H9 (cell line): ENCODE data around the gene ZDHHC24. TPM values are rescaled to one million over a fixed set of nuclear protein-coding genes. Genes with fewer than 3 reads are reported as not detected.

Source experiments
- DNase-seq: peaks from one replicate; pipeline ENCODE4 v3.0.0-alpha.2; 2017
- H2AFZ ChIP-seq: one replicate; pipeline ENCODE4 v1.6.1; 2013; ENCODE audit warnings: mild to moderate bottlenecking, low read length, control low read depth, moderate library complexity
- H2AK5ac ChIP-seq: 2 replicates; pipeline ENCODE4 v1.6.1; 2013; ENCODE audit warnings: low read length, control low read depth, mixed read lengths; ENCODE audit not compliant: insufficient read length
- H2BK120ac ChIP-seq: one replicate; pipeline ENCODE4 v1.6.1; 2013; ENCODE audit warnings: low read depth, mild to moderate bottlenecking, low read length, control low read depth, inconsistent platforms; ENCODE audit not compliant: poor library complexity, severe bottlenecking
- H2BK12ac ChIP-seq: 2 replicates; pipeline ENCODE4 v1.6.1; 2013; ENCODE audit warnings: low read length, control low read depth, mixed read lengths, low read depth; ENCODE audit not compliant: insufficient read length
- H2BK15ac ChIP-seq: 2 replicates; pipeline ENCODE4 v1.6.1; 2013; ENCODE audit warnings: low read depth, low read length, control low read depth
- H2BK20ac ChIP-seq: one replicate; pipeline ENCODE4 v1.6.1; 2013; ENCODE audit warnings: low read depth, mild to moderate bottlenecking, low read length, control low read depth, inconsistent platforms; ENCODE audit not compliant: poor library complexity, severe bottlenecking
- H2BK5ac ChIP-seq: 2 replicates; pipeline ENCODE4 v1.6.1; 2013; ENCODE audit warnings: low read length, control low read depth, mixed read lengths; ENCODE audit not compliant: insufficient read length
- H3K14ac ChIP-seq: 2 replicates; pipeline ENCODE4 v1.6.1; 2013; ENCODE audit warnings: low read length, control low read depth; ENCODE audit not compliant: insufficient read depth
- H3K18ac ChIP-seq: 2 replicates; pipeline ENCODE4 v1.6.1; 2013; ENCODE audit warnings: low read depth, mild to moderate bottlenecking, mixed read lengths, low read length, control low read depth; ENCODE audit not compliant: insufficient read length
- H3K23ac ChIP-seq: 2 replicates; pipeline ENCODE4 v1.6.1; 2013; ENCODE audit warnings: low read length, control low read depth, mixed read lengths, low read depth; ENCODE audit not compliant: insufficient read length
- H3K23me2 ChIP-seq: 2 replicates; pipeline ENCODE4 v1.6.1; 2013; ENCODE audit warnings: low read depth, mild to moderate bottlenecking, mixed read lengths, low read length, control low read depth; ENCODE audit not compliant: insufficient read length, poor library complexity, severe bottlenecking
- H3K27ac ChIP-seq: 2 replicates; pipeline ENCODE4 v1.5.1; 2013; ENCODE audit warnings: low read length, control low read depth, mixed read lengths, low read depth; ENCODE audit not compliant: insufficient read length
- H3K27me3 ChIP-seq: 2 replicates; pipeline ENCODE4 v1.6.1; 2013; ENCODE audit warnings: low read length, control low read depth, inconsistent platforms; ENCODE audit not compliant: insufficient read depth
- H3K4ac ChIP-seq: 2 replicates; pipeline ENCODE4 v1.6.1; 2013; ENCODE audit warnings: low read depth, mild to moderate bottlenecking, control low read depth, inconsistent platforms, low read length, moderate library complexity
- H3K4me1 ChIP-seq: 2 replicates; pipeline ENCODE4 v1.6.1; 2013; ENCODE audit warnings: low read length, control low read depth, inconsistent platforms; ENCODE audit not compliant: insufficient read depth
- H3K4me2 ChIP-seq: 2 replicates; pipeline ENCODE4 v1.6.1; 2013; ENCODE audit warnings: low read length, control low read depth, mixed read lengths; ENCODE audit not compliant: insufficient read length, insufficient read depth
- H3K56ac ChIP-seq: 2 replicates; pipeline ENCODE4 v1.6.1; 2013; ENCODE audit warnings: low read depth, mild to moderate bottlenecking, mixed read lengths, low read length, control low read depth; ENCODE audit not compliant: insufficient read length
- H3K79me1 ChIP-seq: 2 replicates; pipeline ENCODE4 v1.6.1; 2013; ENCODE audit warnings: low read depth, mild to moderate bottlenecking, moderate library complexity, low read length, control low read depth, inconsistent platforms; ENCODE audit not compliant: insufficient read depth, poor library complexity, severe bottlenecking
- H3K79me2 ChIP-seq: 2 replicates; pipeline ENCODE4 v1.6.1; 2013; ENCODE audit warnings: low read length, control low read depth, inconsistent platforms; ENCODE audit not compliant: insufficient read depth
- H3K9ac ChIP-seq: 2 replicates; pipeline ENCODE4 v1.6.1; 2013; ENCODE audit warnings: low read length, control low read depth, mixed read lengths; ENCODE audit not compliant: insufficient read length; ENCODE audit errors: extremely low read depth
- H3K9me3 ChIP-seq: one replicate; pipeline ENCODE4 v1.6.1; 2013; ENCODE audit warnings: low read depth, low read length, inconsistent platforms; ENCODE audit not compliant: control insufficient read depth
- H3T11ph ChIP-seq: one replicate; pipeline ENCODE4 v1.6.1; 2013; ENCODE audit warnings: mild to moderate bottlenecking, low read length, control low read depth, inconsistent platforms
- H4K20me1 ChIP-seq: one replicate; pipeline ENCODE4 v1.6.1; 2013; ENCODE audit not compliant: control insufficient read depth, insufficient read length, insufficient read depth
- H4K5ac ChIP-seq: 2 replicates; pipeline ENCODE4 v1.6.1; 2013; ENCODE audit warnings: low read depth, mild to moderate bottlenecking, mixed read lengths, low read length, control low read depth; ENCODE audit not compliant: insufficient read length
- H4K8ac ChIP-seq: replicated peaks from 2 replicates; pipeline ENCODE4 v1.6.1; 2013; ENCODE audit warnings: low read length, control low read depth, mixed read lengths, low read depth; ENCODE audit not compliant: insufficient read length
- H4K91ac ChIP-seq: 2 replicates; pipeline ENCODE4 v1.6.1; 2013; ENCODE audit warnings: low read depth, mild to moderate bottlenecking, moderate library complexity, mixed read lengths, low read length, control low read depth; ENCODE audit not compliant: insufficient read length
- H3K27ac Mint-ChIP-seq, 3 experiments: 2 replicates in 2 of 3; 3 replicates in 1 of 3; pipeline ENCODE4 v1.8.0; 2020 to 2021; ENCODE audit warnings: mixed read lengths in 3 of 3, mild to moderate bottlenecking in 1 of 3, moderate library complexity in 1 of 3
- H3K27me3 Mint-ChIP-seq: 2 replicates; pipeline ENCODE4 v1.8.0; 2021; ENCODE audit warnings: low read depth, mild to moderate bottlenecking, moderate library complexity, mixed read lengths
- H3K36me3 Mint-ChIP-seq, 3 experiments: 2 replicates in 2 of 3; 3 replicates in 1 of 3; pipeline ENCODE4 v1.8.0; 2020 to 2021; ENCODE audit warnings: low read depth in 3 of 3, mixed read lengths in 3 of 3; ENCODE audit not compliant: insufficient read depth in 1 of 3
- H3K4me1 Mint-ChIP-seq, 2 experiments: 2 replicates each; pipeline ENCODE4 v1.8.0; 2020; ENCODE audit warnings: mixed read lengths in 2 of 2
- H3K4me3 Mint-ChIP-seq, 2 experiments: 2 replicates in 1 of 2; 3 replicates in 1 of 2; pipeline ENCODE4 v1.8.0; 2020 to 2021; ENCODE audit warnings: mild to moderate bottlenecking in 2 of 2, mixed read lengths in 2 of 2, moderate library complexity in 1 of 2
- H3K9me3 Mint-ChIP-seq, 2 experiments: 2 replicates in 1 of 2; 3 replicates in 1 of 2; pipeline ENCODE4 v1.8.0; 2020; ENCODE audit warnings: mild to moderate bottlenecking in 2 of 2, mixed read lengths in 2 of 2, moderate library complexity in 1 of 2
- CTCF ChIP-seq: fragments of 200-600 bp; sonication (generic); conservative IDR thresholded peaks from 3 replicates; pipeline ENCODE4 v1.8.0; 2021; ENCODE audit warnings: antibody characterized with exemption, mild to moderate bottlenecking
- WGBS: extraction: QIAGEN DNeasy Blood & Tissue Kit; methylation state at CpG from one replicate; pipeline ENCODE4 v1.1.7; 2013; ENCODE audit warnings: missing lambda C conversion rate, low lambda C conversion rate, mixed read lengths; ENCODE audit not compliant: insufficient read length; ENCODE audit errors: extremely low coverage; 5-methylcytosine and 5-hydroxymethylcytosine counted together
- total RNA-seq: library from RNA; stranded (reverse); gene quantifications from 2 replicates; pipeline ENCODE4 v1.2.1, GENCODE V29; 2021

The ZDHHC24 gene
- total RNA-seq, 1 experiment from 2014 or later, result 8.9 TPM

- Histone ChIP-seq H3K79me2 (no peaks in the 10 kb centered on the region), H4K8ac (no peak overlapping the region), H2BK20ac (no peak overlapping the region), H3K9ac (no peak overlapping the region), H4K5ac (no peak overlapping the region), H4K20me1 (no peaks in the 10 kb centered on the region), H4K91ac (no peak overlapping the region), H3K27me3 (no peaks in the 10 kb centered on the region), H3K4me1 (no peaks in the 10 kb centered on the region), H3K9me3 (no peaks in the 10 kb centered on the region), H2AFZ (no peak overlapping the region), H2BK15ac (no peak overlapping the region), H3K79me1 (no peaks in the 10 kb centered on the region), H3K18ac (no peak overlapping the region), H2BK12ac (no peak overlapping the region), H3K14ac (no peak overlapping the region), H2BK120ac (no peak overlapping the region), H3K23ac (no peak overlapping the region), H3K27ac (no peak overlapping the region), H2AK5ac (no peak overlapping the region), H2BK5ac (no peak overlapping the region), H3K4me2 (peak overlapping the region; percentile 57), H3K56ac (no peak overlapping the region), H3K4ac (no peak overlapping the region), H3T11ph (no peak overlapping the region), H3K23me2 (no peaks in the 10 kb centered on the region)
- WGBS, result no CpG with 5 or more reads among the region's 18 CpGs
- H3K4me3 Mint-ChIP-seq, result peak overlapping the region; percentile 82 to 85
- H3K27me3 Mint-ChIP-seq, result no peaks in the 10 kb centered on the region; the same call in 1 of the 2 replicates
- peaks cover 0 to 30% (median 22%) of the 10 kb centered on the region in 3 experiments for H3K36me3 Mint-ChIP-seq
- TF ChIP-seq CTCF, result no peak
- H3K4me1 Mint-ChIP-seq, result peaks cover 37 to 38% of the 10 kb centered on the region in 2 experiments
- H3K9me3 Mint-ChIP-seq, result no peaks in the 10 kb centered on the region; a peak in 1 of 5 replicates
- H3K27ac Mint-ChIP-seq, result peak overlapping the region in 2 of 3 experiments; percentile 40 to 54; a peak in 2 of 7 replicates
- no peak for DNase-seq
Observed at GRCh38 chr11:66546966-66547661, 1.3 kb upstream of the ZDHHC24 start.
